ENCODE measurements around the gene ZFP28.

Gene ZFP28

DNA sequence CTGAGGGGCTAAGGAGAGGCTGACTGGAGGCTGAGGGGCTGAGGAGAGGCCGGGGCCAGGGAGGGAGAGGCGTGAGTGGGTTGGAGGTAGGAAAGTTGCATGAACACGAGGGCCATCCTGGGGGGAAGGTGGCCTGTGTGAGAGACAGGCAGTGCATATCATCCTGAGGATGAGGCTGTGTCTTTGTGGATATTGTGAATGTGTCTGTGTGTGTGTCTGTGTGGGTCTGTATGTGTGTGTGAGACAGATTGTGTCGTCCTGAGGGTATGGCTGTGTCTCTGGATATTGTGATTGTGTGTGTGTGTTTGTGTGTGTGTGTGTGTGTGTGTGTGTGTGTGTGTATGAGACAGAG is 56.8 kb downstream of the ZFP28 start:
- DNase-seq (ENCODE audit: low read depth in 3 of 3): no peak

DNA sequence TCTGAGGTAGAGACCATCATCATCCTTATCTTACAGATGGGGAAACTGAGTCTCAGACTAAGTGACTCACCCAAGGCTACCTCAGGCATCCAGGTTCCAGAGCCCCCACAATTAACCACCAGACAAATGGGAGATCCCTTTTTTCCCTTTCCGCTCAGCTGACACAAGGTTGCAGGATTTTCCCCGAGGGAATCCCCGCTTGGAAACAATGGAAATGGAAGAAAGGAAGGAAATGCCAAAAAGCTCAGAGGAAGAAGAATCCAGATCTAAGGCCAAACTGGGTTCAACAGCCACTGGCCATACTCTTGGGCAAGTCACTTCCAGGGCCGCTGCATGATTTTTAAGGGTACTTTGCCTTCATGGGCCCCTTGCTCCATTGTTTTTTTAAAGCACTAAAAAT is 57.9 kb downstream of the ZFP28 start:
- DNase-seq (ENCODE audit: low read depth in 3 of 3): no peak

DNA sequence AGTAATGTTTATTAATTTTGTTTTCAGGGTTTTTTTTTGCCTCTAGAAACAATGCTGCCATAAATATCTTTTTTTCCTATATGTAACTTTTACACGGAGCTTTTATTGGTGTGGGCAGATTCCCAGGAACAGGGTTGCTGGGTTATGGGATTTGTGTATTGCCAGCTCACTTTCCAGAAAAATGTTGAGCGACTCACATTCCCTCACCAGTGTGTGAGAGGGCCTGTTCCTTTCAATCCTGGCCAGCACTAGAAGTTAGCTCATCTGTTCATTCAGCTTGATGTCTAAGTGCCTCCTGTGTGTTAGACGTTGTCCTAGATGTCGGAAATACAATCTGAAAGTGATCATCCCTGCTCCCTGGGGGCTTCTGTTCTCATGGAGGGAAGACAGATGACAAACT is 58.9 kb downstream of the ZFP28 start:
- no peak for DNase-seq (ENCODE audit: low read depth in 3 of 3)

DNA sequence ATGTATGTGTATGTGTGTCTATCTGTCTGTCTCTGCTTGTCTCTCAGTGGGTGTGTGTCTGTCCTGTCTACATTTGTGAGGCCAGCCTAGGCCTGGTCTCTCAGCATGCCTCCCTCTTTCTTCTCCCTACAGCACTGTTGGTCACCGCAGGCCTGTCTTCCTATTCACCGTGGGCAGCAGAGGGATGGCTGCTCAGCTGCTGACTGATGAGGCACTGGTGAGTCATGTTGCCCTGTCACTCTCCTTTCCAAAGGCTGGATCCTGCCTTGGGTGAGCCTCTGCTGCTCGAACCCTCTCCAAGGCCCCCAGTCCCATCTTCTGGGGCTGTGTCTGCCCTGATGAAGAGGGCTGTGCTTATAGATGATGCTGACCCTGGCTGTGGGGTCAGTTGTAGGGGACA is 62.6 kb downstream of the ZFP28 start:
- no peak for DNase-seq (ENCODE audit: low read depth in 3 of 3)

DNA sequence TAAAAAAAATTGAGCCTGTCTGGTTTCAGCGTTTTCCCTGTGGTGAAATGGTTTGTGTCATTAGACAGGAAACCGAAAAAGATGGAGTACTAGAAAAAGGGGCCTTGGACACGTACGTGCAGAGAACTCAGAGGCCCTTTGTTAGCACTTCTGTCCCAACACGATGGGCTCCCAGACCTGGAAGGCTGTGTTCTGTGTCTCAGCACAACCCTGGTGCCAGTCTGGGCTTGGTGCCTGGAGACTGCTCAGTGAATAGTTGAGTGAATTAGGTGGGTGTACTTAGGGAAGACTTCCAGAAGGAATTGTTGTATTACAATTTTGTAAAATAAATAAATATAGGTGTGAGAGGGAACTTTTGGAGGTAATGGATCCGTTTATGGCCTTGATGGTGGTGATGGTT is 65.1 kb downstream of the ZFP28 start:
- DNase-seq (ENCODE audit: low read depth in 3 of 3): no peak
